ENCODE measurements around the gene C17orf78. TPM values are rescaled to one million over a fixed set of nuclear protein-coding genes. Genes with fewer than 3 reads are reported as not detected.

Gene C17orf78
- total RNA-seq, 2 donors from 2014 or later, result not detected

GRCh38 chr17:37358830-37359681 is 16.7 kb upstream of the C17orf78 start:
- Mint-ChIP-seq H3K27ac (peak overlapping the region; percentile 94), H3K9me3 (no peaks in the 10 kb centered on the region), H3K36me3 (ENCODE audit: low read depth) (no peaks in the 10 kb centered on the region), H3K4me3 (peak overlapping the region; percentile 87), H3K27me3 (ENCODE audit: insufficient read depth) (no peaks in the 10 kb centered on the region), H3K4me1 (peaks cover 26% of the 10 kb centered on the region)
- H3K9ac ChIP-seq (ENCODE audit: extremely low read depth, low read length, poor library complexity, severe bottlenecking), result peak overlapping the region; percentile 66
- 0 to 1% methylated on average over 36 to 88 of the region's 88 CpGs for WGBS, 2 experiments (ENCODE audit: insufficient coverage in 1 of 2, insufficient read length in 1 of 2)
- H3K36me3 ChIP-seq (ENCODE audit: control insufficient read depth, insufficient read depth, low read length), result peaks cover 7% of the 10 kb centered on the region
- peak; percentile 100 for DNase-seq
- H3K4me1 ChIP-seq (ENCODE audit: control insufficient read depth, insufficient read depth, low read length), result peaks cover 8% of the 10 kb centered on the region
- peak overlapping the region; percentile 97 for H3K4me3 ChIP-seq (ENCODE audit: low read length)
- no peaks in the 10 kb centered on the region for H3K27me3 ChIP-seq (ENCODE audit: control insufficient read depth, insufficient read depth, low read length, poor library complexity, severe bottlenecking)
- H3K27ac ChIP-seq (ENCODE audit: low read depth, low read length), result peak overlapping the region; percentile 85
- TF ChIP-seq CTCF (conservative IDR thresholded peaks at IDR 0.05), result peak; percentile 67
- H3K9me3 ChIP-seq (ENCODE audit: control insufficient read depth, low read length), result no peaks in the 10 kb centered on the region

GRCh38 chr17:37359682-37360188 is 16.1 kb upstream of the C17orf78 start:
- Mint-ChIP-seq H3K4me3 (peak overlapping the region; percentile 87), H3K9me3 (no peaks in the 10 kb centered on the region), H3K36me3 (ENCODE audit: low read depth) (no peaks in the 10 kb centered on the region), H3K4me1 (peaks cover 26% of the 10 kb centered on the region), H3K27ac (peak overlapping the region; percentile 20), H3K27me3 (ENCODE audit: insufficient read depth) (no peaks in the 10 kb centered on the region)
- DNase-seq, result no peak
- whole genome bisulfite sequencing, 2 experiments (ENCODE audit: insufficient coverage in 1 of 2, insufficient read length in 1 of 2), result 39 to 43% methylated on average over 16 to 18 of the region's 18 CpGs
- H3K27me3 ChIP-seq (ENCODE audit: control insufficient read depth, insufficient read depth, low read length, poor library complexity, severe bottlenecking), result no peaks in the 10 kb centered on the region
- peak overlapping the region; percentile 71 for H3K4me3 ChIP-seq (ENCODE audit: low read length)
- H3K36me3 ChIP-seq (ENCODE audit: control insufficient read depth, insufficient read depth, low read length), result no peaks in the 10 kb centered on the region
- H3K27ac ChIP-seq (ENCODE audit: low read depth, low read length), result peak overlapping the region; percentile 80
- no peaks in the 10 kb centered on the region for H3K9me3 ChIP-seq (ENCODE audit: control insufficient read depth, low read length)
- H3K9ac ChIP-seq (ENCODE audit: extremely low read depth, low read length, poor library complexity, severe bottlenecking), result peak overlapping the region; percentile 18
- H3K4me1 ChIP-seq (ENCODE audit: control insufficient read depth, insufficient read depth, low read length), result peaks cover 8% of the 10 kb centered on the region
- no peak for TF ChIP-seq CTCF (conservative IDR thresholded peaks at IDR 0.05)

GRCh38 chr17:37360632-37361031 is 15.2 kb upstream of the C17orf78 start:
- Mint-ChIP-seq H3K4me3 (no peak overlapping the region), H3K4me1 (peaks cover 26% of the 10 kb centered on the region), H3K9me3 (no peaks in the 10 kb centered on the region), H3K27me3 (ENCODE audit: insufficient read depth) (no peaks in the 10 kb centered on the region), H3K27ac (no peak overlapping the region), H3K36me3 (ENCODE audit: low read depth) (no peaks in the 10 kb centered on the region)
- 79 to 91% methylated on average over 2 of the region's 3 CpGs for WGBS, 2 experiments (ENCODE audit: insufficient coverage in 1 of 2, insufficient read length in 1 of 2)
- no peak overlapping the region for H3K27ac ChIP-seq (ENCODE audit: low read depth, low read length)
- no peaks in the 10 kb centered on the region for H3K9me3 ChIP-seq (ENCODE audit: control insufficient read depth, low read length)
- no peak for DNase-seq
- H3K4me3 ChIP-seq (ENCODE audit: low read length), result no peak overlapping the region
- H3K4me1 ChIP-seq (ENCODE audit: control insufficient read depth, insufficient read depth, low read length), result peaks cover 8% of the 10 kb centered on the region
- H3K9ac ChIP-seq (ENCODE audit: extremely low read depth, low read length, poor library complexity, severe bottlenecking), result no peak overlapping the region
- no peaks in the 10 kb centered on the region for H3K27me3 ChIP-seq (ENCODE audit: control insufficient read depth, insufficient read depth, low read length, poor library complexity, severe bottlenecking)
- no peak for TF ChIP-seq CTCF (conservative IDR thresholded peaks at IDR 0.05)
- H3K36me3 ChIP-seq (ENCODE audit: control insufficient read depth, insufficient read depth, low read length), result no peaks in the 10 kb centered on the region

Measured in endodermal cell (in vitro differentiated cells).